ENCODE data around the gene MYO16. TPM values are rescaled to one million over a fixed set of nuclear protein-coding genes. Genes with fewer than 3 reads are reported as not detected.

MYO16 gene
- total RNA-seq (2014; rRNA removed; shearing (Covaris generic)), result 0.09 and 0.10 TPM in 2 replicates
- not detected in 2 replicates for polyA plus RNA-seq (2014; cell fraction: nucleus; rRNA removed)

- DNase-seq (ENCODE audit: extremely low read depth, low read depth), result no peak
Observed at GRCh38 chr13:108629181-108629752, at the start of gene MYO16. TSS of gene MYO16 (plus strand) at chr13:108629611. CDS start at chr13:108629845, 234 bp downstream.

GRCh38 chr13:108586826-108587225, 42.6 kb upstream of the MYO16 start:
- no peak for DNase-seq (ENCODE audit: extremely low read depth, low read depth)

DNA sequence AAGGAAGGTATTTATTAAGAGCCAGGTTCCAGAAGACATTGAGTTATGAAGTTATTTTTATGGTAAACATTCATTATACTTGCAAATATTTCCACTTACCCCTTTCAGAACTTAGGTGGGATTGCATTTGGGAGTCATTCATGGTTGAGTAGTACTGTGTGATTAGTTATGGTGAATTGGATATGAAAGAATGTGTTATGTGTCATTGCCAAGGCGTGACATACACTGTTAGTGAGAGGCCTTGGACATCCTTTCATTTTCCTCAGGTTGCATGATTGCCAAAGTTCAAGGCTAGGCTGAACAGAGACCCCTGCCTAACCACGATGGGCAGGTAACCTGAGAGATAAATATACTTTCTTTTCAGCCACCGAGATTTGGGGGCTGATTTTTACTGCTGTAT, 40.9 kb upstream of the MYO16 start:
- no peak for DNase-seq (ENCODE audit: extremely low read depth, low read depth)

GRCh38 chr13:108594153-108594552, 35.3 kb upstream of the MYO16 start:
- no peak for DNase-seq (ENCODE audit: extremely low read depth, low read depth)

DNA sequence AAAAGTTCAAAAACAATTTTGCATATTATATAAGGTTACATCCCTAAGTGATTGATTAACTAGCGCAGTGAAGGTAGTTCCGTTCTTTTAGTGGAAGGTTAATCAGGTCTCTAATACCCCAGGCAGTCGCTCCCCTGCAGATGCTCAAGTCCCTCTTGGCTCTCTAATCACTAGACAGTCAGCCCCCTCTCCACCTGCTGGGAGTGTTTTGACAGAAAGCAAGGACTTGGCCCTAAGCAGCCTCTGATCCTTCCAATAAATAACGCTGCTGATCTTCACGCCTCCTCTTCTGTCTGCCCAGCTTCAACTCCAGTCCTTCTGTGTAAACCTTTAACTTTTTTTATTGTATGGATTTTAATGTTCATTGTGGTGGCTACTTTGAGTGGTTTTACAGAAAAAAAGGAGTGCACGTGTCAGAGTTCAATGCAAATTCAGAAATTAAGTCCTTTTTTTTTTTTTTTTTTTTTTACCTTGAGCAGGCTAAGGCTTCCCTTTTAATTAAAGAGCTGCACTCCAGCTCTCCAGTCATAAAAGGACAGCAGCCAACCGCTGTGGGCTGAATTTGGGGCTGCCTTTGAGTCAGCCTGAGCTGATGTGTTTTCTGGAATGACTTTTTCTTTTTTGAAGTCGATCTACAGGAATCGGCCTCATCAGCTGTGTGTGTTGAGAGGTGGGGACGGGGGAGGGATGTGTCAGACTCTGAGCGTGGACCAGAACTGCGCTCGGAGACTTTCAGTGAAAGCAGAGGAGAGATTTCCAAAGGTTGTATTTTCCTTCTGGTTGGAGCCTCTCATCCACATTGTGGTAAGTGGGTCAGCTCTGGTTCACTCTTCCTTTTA, 33.8 kb upstream of the MYO16 start:
- no peak for DNase-seq (ENCODE audit: extremely low read depth, low read depth)

- DNase-seq (ENCODE audit: extremely low read depth, low read depth), result no peak
Observed at GRCh38 chr13:108597943-108598342, 31.5 kb upstream of the MYO16 start.

DNA sequence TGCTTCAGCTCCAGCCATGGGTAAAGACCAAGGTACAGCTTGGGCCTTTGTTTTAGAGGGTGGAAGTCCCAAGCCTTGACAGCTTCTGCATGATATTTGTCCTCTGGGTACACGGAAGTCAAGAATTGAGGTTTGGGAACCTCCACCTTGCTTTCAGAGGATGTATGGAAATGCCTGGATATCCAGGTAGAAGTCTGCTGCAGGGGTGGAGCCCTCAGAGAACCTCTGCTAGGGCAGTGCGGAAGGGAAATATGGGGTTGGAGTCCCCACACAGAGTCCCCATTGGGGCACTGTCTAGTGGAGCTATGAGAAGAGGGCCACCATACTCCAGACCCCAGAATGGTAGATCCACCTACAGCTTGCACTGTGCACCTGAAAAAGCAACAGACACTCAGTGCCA, 23.0 kb upstream of the MYO16 start:
- DNase-seq (ENCODE audit: extremely low read depth, low read depth), result no peak

GRCh38 chr13:108609353-108609752, 20.1 kb upstream of the MYO16 start:
- peak; percentile 30 for DNase-seq (ENCODE audit: extremely low read depth, low read depth)

DNA sequence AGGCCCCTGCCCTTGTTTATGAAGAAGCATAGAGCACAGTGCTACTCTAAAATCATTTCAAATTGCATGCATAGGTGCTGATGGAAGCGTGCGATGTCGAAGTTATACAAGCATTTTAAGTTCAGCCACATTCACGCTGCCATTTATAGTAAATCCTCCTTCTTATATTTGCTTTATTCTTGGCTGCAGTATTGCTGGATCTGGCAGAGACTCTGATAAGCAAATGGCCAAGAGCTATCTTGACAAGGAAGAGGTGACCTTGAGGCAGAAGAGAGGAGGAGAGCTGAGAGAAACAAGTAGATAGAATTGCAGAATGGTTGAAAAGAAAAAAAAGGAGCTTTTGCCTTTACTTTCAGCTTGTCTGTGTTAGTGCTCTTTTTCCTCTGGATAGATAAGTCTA, 18.9 kb upstream of the MYO16 start:
- no peak for DNase-seq (ENCODE audit: extremely low read depth, low read depth)

GRCh38 chr13:108615241-108615640, 14.2 kb upstream of the MYO16 start:
- no peak for DNase-seq (ENCODE audit: extremely low read depth, low read depth)

DNA sequence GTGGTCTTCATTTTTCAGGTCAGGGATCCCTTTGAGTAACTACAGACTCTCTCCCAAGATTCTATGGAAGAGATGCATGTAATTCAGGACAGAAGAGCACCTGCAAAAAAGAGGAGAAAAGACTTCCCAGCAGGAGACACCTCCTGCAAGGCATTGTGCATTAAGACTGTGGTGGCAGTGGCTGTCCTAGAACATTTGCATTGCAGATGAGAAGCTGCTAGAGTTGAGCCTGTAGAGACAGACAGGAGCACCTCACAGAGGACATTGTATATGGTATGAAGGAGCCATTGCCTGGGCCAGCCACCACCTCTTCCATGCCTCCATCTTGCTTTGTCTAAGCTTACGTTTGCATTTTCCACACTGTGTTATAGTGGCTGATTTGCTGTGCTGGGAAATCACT, 11.2 kb upstream of the MYO16 start:
- no peak for DNase-seq (ENCODE audit: extremely low read depth, low read depth)

- no peak for DNase-seq (ENCODE audit: extremely low read depth, low read depth)
Observed at GRCh38 chr13:108621462-108621861, 7.9 kb upstream of the MYO16 start.

- no peak for DNase-seq (ENCODE audit: extremely low read depth, low read depth)
Observed at GRCh38 chr13:108624108-108624507, 5.3 kb upstream of the MYO16 start.

DNA sequence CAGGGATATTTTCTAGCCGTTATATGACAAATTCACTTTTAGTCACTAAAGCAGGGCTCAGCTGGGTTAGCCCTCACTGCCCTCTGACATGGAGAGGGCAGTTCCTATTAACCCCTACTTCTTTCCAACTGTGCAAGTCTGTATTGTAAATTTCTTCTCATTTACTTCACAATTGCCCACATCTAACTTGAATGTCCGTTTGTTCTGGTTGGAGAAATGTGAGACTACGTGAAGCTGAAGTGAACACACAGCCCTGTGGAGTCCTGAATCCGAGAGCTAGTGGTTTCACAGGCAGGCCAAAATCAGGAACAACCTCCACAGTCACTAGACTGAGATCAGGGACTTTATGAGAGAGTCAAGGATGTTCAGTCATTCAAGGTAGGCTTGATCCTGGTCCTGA, 4.4 kb upstream of the MYO16 start:
- DNase-seq (ENCODE audit: extremely low read depth, low read depth), result no peak

DNA sequence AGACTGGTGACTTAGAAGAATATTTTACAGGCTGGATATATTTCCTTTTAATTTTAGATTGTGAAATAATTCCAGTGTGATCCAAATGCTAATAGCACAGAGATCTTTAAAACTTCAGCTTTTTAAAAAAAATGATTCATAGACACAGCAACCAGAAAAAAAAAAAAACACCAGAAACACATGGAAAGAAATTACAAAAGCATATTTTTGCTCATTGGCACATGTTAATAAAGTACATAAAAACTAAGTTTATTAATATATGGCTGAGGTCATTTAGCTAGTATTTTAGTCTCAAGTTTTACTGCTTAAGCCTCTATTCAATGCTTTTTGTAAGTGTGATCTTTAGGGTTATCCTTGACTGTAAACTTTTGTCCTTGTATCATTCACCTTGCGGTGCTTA, 577 bp downstream of the MYO16 start:
- DNase-seq (ENCODE audit: extremely low read depth, low read depth), result no peak

GRCh38 chr13:108632649-108633167, 3.3 kb downstream of the MYO16 start:
- DNase-seq (ENCODE audit: extremely low read depth, low read depth), result no peak

GRCh38 chr13:108638901-108639300, 9.5 kb downstream of the MYO16 start:
- DNase-seq (ENCODE audit: extremely low read depth, low read depth), result no peak

DNA sequence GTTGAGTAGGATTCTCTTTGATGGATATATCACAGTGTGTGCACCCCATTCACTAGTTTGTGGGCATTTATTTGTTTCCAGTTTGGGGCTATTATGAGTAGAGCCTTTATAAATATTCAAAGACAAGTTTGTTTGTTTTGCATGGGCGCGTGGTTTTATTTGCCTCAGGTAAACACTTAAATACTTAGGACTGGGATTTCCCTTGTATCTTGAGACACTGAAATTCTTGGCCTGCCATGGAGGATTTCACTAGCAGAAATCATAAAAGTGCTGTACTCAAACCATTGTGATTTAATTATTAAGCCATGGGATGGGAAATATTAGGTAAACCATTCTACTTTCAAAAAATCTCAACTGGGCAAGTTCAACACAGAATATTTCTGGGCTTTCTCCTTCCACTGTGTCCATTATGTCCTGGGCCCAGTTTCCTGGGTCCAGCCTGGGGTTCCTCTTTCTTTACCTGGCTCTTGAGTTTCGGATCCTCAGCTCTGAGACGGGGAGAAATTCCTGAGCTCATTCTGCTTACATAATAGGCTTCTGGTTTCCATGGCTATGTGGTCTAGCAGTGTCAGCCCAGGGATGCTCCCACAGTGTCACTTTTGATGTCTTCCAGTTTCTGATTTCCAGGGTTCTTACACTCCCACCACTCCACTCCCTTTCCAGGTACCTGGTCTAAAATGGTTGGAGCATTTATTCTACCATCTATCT, 14.4 kb downstream of the MYO16 start:
- DNase-seq (ENCODE audit: extremely low read depth, low read depth), result no peak

- DNase-seq (ENCODE audit: extremely low read depth, low read depth), result no peak
Observed at GRCh38 chr13:108645376-108645775, 16.0 kb downstream of the MYO16 start.

- DNase-seq (ENCODE audit: extremely low read depth, low read depth), result no peak
Observed at GRCh38 chr13:108650271-108650670, 20.9 kb downstream of the MYO16 start.

DNA sequence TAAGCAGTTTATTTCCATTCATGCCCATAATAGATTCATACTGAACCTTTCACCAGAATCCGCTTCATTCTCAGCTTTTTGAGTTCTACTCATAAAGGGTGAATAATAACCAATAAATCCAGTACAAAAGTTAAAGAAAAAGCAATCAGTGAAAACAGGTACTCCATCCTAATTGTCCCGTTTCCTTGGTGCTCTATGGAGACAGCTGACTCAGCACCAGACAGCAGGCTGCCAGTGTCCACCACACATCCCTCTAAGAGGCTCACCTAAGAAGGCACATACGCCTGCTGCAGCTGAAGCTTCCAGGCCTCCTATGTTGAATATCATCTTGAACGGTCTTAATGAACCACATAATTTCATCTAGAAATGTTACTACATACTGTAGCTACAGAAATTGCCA, 27.3 kb downstream of the MYO16 start:
- DNase-seq (ENCODE audit: extremely low read depth, low read depth), result no peak

All from NCI-H460 (cell line).